Thyroid gland (tissue), 4 donors: ENCODE data around the gene TRMU.

Source experiments
- CTCF ChIP-seq, 6 experiments: fragments of 200-600 bp in 3 of 6; fragments of 450-650 bp in 3 of 6; sonication (generic) in 3 of 6; IDR thresholded peaks; one replicate each; pipeline ENCODE4 v1.5.1; 2016 to 2019; ENCODE audit warnings: antibody characterized with exemption in 6 of 6, mild to moderate bottlenecking in 2 of 6, inconsistent platforms in 1 of 6, moderate library complexity in 1 of 6
- POLR2A ChIP-seq, 2 donors: fragments of 450-650 bp; IDR thresholded peaks; one replicate each; pipeline ENCODE4 v1.6.1; 2017; ENCODE audit warnings: antibody characterized with exemption in 2 of 2, mild to moderate bottlenecking in 2 of 2, moderate library complexity in 1 of 2

DNA sequence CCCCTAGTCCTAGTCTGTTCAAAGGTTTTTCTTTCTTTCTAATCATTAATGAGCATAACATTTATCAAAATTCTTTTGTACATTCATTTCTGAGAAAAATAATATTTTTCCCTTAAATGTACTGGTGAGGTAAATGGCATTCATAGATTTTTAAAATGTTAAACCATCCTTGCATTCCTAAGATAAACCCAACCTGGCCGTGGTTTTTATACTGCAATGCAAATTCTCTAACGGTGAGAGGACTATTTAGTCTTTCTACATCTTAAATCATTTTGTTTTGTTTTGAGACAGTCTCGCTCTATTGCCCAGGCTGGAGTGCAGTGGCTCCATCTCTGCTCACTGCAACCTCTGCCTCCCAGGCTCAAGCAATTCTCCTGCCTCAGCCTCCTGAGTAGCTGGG, 40.6 kb downstream of the TRMU start:
- no peak for TF ChIP-seq CTCF (IDR thresholded peaks at IDR 0.05)
- TF ChIP-seq POLR2A (IDR thresholded peaks at IDR 0.05): no peak
